HL-60 (cell line): Measurements from ENCODE around the gene EFHC2.
"Not testable (repeated sequence)": the region's sequence is repeated elsewhere in the genome, so short reads cannot be mapped to it uniquely, and the experiment has no call there.

Source experiments
- DNase-seq, 2 experiments: peaks; one replicate each; pipeline ENCODE4 v3.0.0-alpha.2; 2010 to 2020; ENCODE audit warnings: low read depth in 1 of 2, low spot score in 1 of 2
- H3K27ac ChIP-seq: fragments of 250-450 bp; sonication (Bioruptor Pico); replicated peaks from 2 replicates; pipeline ENCODE4 v1.5.1; 2020; ENCODE audit warnings: mild to moderate bottlenecking, moderate library complexity
- H3K27me3 ChIP-seq: fragments of 250-450 bp; sonication (Bioruptor Pico); 2 replicates; pipeline ENCODE4 v1.5.1; 2021; ENCODE audit warnings: mild to moderate bottlenecking, moderate library complexity; ENCODE audit not compliant: insufficient read depth, poor library complexity, severe bottlenecking
- H3K4me3 ChIP-seq: replicated peaks from 2 replicates; pipeline ENCODE4 v1.5.1; 2011; ENCODE audit warnings: mild to moderate bottlenecking, control low read depth, low read length; ENCODE audit not compliant: insufficient read depth
- GABPA ChIP-seq: IDR thresholded peaks from 2 replicates; pipeline ENCODE4 v1.6.1; 2012; ENCODE audit warnings: low read depth
- POLR2AphosphoS5 ChIP-seq: IDR thresholded peaks from 2 replicates; pipeline ENCODE4 v1.6.1; 2012; ENCODE audit warnings: low read depth
- SPI1 ChIP-seq: IDR thresholded peaks from 2 replicates; pipeline ENCODE4 v1.6.1; 2012; ENCODE audit warnings: low read depth, mild to moderate bottlenecking, borderline replicate concordance
- TF ChIP-seq, protein P1 (sequence below): IDR thresholded peaks from one replicate; pipeline ENCODE4 v1.5.1; 2011; ENCODE audit warnings: low read length, control low read depth, inconsistent platforms; ENCODE audit not compliant: insufficient read depth
- TF ChIP-seq, protein P2 (sequence below): IDR thresholded peaks from 2 replicates; pipeline ENCODE4 v1.6.1; 2012; ENCODE audit warnings: low read depth; ENCODE audit not compliant: insufficient replicate concordance

EFHC2 gene

DNA sequence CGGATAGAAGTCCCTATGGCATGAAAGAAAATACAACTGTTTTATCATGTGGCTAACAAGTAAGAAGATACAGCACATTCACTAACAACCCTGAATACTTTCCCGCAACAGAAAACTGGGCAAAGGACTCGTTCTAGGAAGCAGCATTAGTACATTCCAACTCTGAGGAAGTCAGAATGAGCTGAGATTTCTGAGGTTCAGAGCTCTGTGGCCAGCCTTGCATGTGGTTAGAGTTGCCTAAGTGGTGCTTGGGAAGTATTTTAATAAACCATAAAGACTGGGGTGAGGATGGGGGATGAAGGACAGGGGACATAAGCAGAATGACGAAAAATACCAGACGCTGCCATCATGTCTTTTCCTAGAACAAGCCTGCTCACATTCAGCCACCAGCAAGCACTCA is 82.2 kb downstream of the EFHC2 start:
- TF ChIP-seq GABPA (no peak), POLR2AphosphoS5 (peak; percentile 62)
- Histone ChIP-seq H3K4me3 (no peak overlapping the region), H3K27me3 (peaks cover 4% of the 10 kb centered on the region), H3K27ac (no peak overlapping the region)
- peak in 1 of 2 experiments; percentile 9 for DNase-seq

DNA sequence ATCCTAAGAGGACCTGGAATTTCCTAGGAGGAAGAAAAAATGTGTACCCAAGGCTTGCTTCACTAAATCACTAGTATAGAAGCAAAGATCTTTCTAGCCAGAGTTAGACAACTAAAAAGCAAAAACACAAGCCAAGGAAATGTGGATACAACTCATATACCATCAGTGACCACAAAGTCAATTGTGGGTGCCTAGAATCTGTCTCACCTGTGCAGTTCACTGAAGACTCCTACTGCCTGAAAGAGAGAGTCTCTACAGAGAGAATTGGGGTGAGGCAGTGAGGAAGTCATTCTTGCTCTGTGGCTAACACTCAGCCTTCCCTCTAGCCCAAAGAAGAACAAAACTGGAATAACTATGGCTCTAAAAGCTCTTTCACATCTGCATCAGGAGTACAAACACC is 82.9 kb downstream of the EFHC2 start:
- H3K27me3 ChIP-seq: peaks cover 4% of the 10 kb centered on the region
- no peak for DNase-seq
- H3K4me3 ChIP-seq: no peak overlapping the region
- H3K27ac ChIP-seq: no peak overlapping the region
- TF ChIP-seq GABPA (no peak), SPI1 (0 out of 2 replicates have a peak, but pooled peaks have one; percentile 8)

DNA sequence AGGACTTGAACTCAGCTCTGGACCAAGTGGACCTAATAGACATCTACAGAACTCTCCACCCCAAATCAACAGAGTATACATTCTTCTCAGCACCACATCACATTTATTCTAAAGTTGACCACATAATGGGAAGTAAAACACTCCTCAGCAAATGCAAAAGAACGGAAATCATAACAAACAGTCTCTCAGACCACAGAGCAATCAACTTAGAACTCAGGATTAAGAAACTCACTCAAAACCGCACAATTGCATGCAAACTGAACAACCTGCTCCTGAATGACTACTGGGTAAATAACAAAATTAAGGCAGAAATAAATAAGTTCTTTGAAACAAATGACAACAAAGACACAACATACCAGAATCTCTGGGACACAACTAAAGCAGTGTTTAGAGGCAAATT is 87.7 kb downstream of the EFHC2 start:
- not testable (repeated sequence) for H3K27ac ChIP-seq, H3K27me3 ChIP-seq, H3K4me3 ChIP-seq
- peak; percentile 82 for TF ChIP-seq POLR2AphosphoS5
- peak in 1 of 2 experiments; percentile 71 for DNase-seq

DNA sequence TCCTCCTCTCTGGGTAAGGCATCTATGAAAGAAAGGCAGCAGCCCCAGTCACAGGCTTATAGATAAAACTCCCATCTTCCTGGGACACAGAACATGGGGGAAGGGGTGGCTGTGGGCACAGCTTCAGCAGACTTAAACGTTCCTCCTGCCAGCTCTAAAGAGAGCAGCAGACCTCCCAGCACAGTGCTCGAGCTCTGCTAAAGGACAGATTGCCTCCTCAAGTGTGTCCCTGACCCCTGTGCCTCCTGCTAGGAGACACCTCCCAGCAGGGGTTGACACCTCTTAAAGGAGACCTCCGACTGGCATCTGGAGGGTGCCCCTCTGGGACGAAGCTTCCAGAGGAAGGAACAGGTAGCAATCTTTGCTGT is 89.9 kb downstream of the EFHC2 start:
- DNase-seq: no peak
- H3K4me3 ChIP-seq: no peak overlapping the region
- H3K27ac ChIP-seq: no peak overlapping the region
- no peaks in the 10 kb centered on the region for H3K27me3 ChIP-seq
- TF ChIP-seq GABPA (no peak), POLR2AphosphoS5 (no peak), SPI1 (no peak)
- TF ChIP-seq, protein P1, sequence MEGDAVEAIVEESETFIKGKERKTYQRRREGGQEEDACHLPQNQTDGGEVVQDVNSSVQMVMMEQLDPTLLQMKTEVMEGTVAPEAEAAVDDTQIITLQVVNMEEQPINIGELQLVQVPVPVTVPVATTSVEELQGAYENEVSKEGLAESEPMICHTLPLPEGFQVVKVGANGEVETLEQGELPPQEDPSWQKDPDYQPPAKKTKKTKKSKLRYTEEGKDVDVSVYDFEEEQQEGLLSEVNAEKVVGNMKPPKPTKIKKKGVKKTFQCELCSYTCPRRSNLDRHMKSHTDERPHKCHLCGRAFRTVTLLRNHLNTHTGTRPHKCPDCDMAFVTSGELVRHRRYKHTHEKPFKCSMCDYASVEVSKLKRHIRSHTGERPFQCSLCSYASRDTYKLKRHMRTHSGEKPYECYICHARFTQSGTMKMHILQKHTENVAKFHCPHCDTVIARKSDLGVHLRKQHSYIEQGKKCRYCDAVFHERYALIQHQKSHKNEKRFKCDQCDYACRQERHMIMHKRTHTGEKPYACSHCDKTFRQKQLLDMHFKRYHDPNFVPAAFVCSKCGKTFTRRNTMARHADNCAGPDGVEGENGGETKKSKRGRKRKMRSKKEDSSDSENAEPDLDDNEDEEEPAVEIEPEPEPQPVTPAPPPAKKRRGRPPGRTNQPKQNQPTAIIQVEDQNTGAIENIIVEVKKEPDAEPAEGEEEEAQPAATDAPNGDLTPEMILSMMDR: no peak
- TF ChIP-seq, protein P2, sequence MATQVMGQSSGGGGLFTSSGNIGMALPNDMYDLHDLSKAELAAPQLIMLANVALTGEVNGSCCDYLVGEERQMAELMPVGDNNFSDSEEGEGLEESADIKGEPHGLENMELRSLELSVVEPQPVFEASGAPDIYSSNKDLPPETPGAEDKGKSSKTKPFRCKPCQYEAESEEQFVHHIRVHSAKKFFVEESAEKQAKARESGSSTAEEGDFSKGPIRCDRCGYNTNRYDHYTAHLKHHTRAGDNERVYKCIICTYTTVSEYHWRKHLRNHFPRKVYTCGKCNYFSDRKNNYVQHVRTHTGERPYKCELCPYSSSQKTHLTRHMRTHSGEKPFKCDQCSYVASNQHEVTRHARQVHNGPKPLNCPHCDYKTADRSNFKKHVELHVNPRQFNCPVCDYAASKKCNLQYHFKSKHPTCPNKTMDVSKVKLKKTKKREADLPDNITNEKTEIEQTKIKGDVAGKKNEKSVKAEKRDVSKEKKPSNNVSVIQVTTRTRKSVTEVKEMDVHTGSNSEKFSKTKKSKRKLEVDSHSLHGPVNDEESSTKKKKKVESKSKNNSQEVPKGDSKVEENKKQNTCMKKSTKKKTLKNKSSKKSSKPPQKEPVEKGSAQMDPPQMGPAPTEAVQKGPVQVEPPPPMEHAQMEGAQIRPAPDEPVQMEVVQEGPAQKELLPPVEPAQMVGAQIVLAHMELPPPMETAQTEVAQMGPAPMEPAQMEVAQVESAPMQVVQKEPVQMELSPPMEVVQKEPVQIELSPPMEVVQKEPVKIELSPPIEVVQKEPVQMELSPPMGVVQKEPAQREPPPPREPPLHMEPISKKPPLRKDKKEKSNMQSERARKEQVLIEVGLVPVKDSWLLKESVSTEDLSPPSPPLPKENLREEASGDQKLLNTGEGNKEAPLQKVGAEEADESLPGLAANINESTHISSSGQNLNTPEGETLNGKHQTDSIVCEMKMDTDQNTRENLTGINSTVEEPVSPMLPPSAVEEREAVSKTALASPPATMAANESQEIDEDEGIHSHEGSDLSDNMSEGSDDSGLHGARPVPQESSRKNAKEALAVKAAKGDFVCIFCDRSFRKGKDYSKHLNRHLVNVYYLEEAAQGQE: no peak

DNA sequence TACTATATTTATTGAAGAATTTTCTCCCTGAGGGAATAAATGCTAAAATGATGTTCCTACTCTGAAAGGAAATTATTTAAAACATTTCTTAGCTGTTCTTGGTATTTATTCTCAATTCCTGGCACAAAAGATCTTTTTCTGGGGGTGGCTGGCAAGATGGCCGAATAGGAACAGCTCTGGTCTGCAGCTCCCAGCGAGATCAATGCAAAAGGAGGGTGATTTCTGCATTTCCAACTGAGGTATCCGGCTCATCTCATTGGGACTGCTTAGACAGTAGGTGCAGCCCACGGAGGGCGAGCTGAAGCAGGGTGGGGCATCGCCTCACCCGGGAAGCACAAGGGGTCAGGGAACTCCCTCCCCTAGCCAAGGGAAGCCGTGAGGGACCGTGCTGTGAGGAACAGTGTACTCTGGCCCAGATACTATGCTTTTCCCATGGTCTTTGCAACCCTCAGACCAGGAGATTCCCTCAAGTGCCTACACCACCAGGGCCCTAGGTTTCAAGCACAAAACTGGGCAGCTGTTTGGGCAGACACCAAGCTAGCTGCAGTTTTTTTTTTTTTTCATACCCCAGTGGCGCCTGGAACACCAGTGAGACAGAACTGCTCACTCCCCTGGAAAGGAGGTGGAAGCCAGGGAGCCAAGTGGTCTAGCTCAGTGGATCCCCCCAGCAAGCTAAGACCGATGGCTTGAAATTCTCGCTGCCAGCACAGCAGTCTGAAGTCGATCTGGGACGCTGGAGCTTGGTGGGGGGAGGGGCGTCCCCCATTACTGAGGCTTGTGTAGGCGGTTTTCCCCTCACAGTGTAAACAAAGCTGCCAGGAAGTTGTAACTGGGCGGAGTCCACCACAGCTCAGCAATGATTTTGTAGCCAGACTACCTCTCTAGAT is 90.5 kb downstream of the EFHC2 start:
- not testable (repeated sequence) for H3K4me3 ChIP-seq, DNase-seq, H3K27ac ChIP-seq, H3K27me3 ChIP-seq

DNA sequence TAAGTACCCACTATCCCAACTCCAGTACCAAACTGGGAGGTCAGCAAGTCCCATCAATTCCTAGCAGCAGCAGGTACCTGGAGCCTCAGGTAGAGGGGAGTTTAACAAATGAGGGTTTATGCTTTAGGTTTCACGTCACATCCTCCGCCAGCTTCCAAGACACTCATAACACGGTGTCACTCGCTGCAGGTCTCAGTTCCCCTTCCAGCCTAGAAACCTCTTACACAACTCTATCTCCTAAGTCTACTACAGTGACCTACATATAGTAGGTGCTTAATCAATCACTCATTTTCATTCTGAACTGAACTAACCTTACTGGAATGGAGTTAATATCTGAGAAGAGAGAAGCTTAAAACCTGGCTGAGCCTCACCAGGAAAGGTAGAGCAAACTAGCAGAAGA is 96.0 kb downstream of the EFHC2 start:
- no peak for DNase-seq
- H3K4me3 ChIP-seq: no peak overlapping the region
- no peak overlapping the region for H3K27ac ChIP-seq
- peaks cover 3% of the 10 kb centered on the region for H3K27me3 ChIP-seq
- TF ChIP-seq GABPA: no peak
- TF ChIP-seq SPI1: no peak
- TF ChIP-seq, protein P1: no peak
- TF ChIP-seq, protein P2: no peak
